ENCODE results near the gene CR1L.

Gene CR1L

GRCh38 chr1:207645635-207646081, 725 bp downstream of the CR1L start:
- no peak for TF ChIP-seq CTCF (IDR thresholded peaks at IDR 0.05)
- Histone ChIP-seq H3K4me3 (ENCODE audit: low read depth in 1 of 2, low read length in 1 of 2) (peak overlapping the region in 1 of 2 experiments; percentile 54), H3K27ac (no peak overlapping the region), H3K4me1 (ENCODE audit: control insufficient read depth in 1 of 2, insufficient read depth in 1 of 2, low read depth in 1 of 2, low read length in 1 of 2) (peaks cover 10% of the 10 kb centered on the region in 2 experiments), H3K27me3 (peaks cover 40% of the 10 kb centered on the region), H3K9me3 (no peaks in the 10 kb centered on the region), H3K36me3 (peaks cover 30% of the 10 kb centered on the region)

- peaks cover 10% of the 10 kb centered on the region in 2 experiments for H3K4me1 ChIP-seq (ENCODE audit: control insufficient read depth in 1 of 2, insufficient read depth in 1 of 2, low read depth in 1 of 2, low read length in 1 of 2)
- no peak for TF ChIP-seq CTCF (IDR thresholded peaks at IDR 0.05)
- peaks cover 25% of the 10 kb centered on the region for H3K36me3 ChIP-seq
- H3K27ac ChIP-seq: no peak overlapping the region
- H3K4me3 ChIP-seq (ENCODE audit: low read depth in 1 of 2, low read length in 1 of 2): no peak overlapping the region
- peaks cover 40% of the 10 kb centered on the region for H3K27me3 ChIP-seq
- no peaks in the 10 kb centered on the region for H3K9me3 ChIP-seq
These were observed 1.2 kb downstream of the CR1L start for GRCh38 chr1:207646171-207646570.

- H3K4me1 ChIP-seq (ENCODE audit: control insufficient read depth in 1 of 2, insufficient read depth in 1 of 2, low read depth in 1 of 2, low read length in 1 of 2): peaks cover 10% of the 10 kb centered on the region in 2 experiments
- no peak overlapping the region for H3K4me3 ChIP-seq (ENCODE audit: low read depth in 1 of 2, low read length in 1 of 2)
- no peak overlapping the region for H3K27ac ChIP-seq
- peaks cover 16% of the 10 kb centered on the region for H3K36me3 ChIP-seq
- H3K9me3 ChIP-seq: no peaks in the 10 kb centered on the region
- no peak for TF ChIP-seq CTCF (IDR thresholded peaks at IDR 0.05)
- peaks cover 40% of the 10 kb centered on the region for H3K27me3 ChIP-seq
These were observed 2.1 kb downstream of the CR1L start for GRCh38 chr1:207646944-207647579.

GRCh38 chr1:207647671-207648333, 2.9 kb downstream of the CR1L start:
- peaks cover 10% of the 10 kb centered on the region in 2 experiments for H3K4me1 ChIP-seq (ENCODE audit: control insufficient read depth in 1 of 2, insufficient read depth in 1 of 2, low read depth in 1 of 2, low read length in 1 of 2)
- peaks cover 40% of the 10 kb centered on the region for H3K27me3 ChIP-seq
- no peaks in the 10 kb centered on the region for H3K9me3 ChIP-seq
- H3K27ac ChIP-seq: no peak overlapping the region
- no peak overlapping the region for H3K4me3 ChIP-seq (ENCODE audit: low read depth in 1 of 2, low read length in 1 of 2)
- peaks cover 9% of the 10 kb centered on the region for H3K36me3 ChIP-seq
- no peak for TF ChIP-seq CTCF (IDR thresholded peaks at IDR 0.05)

GRCh38 chr1:207648334-207649209, 3.6 kb downstream of the CR1L start:
- no peak for TF ChIP-seq CTCF (IDR thresholded peaks at IDR 0.05)
- Histone ChIP-seq H3K27me3 (peaks cover 36% of the 10 kb centered on the region), H3K4me1 (ENCODE audit: control insufficient read depth in 1 of 2, insufficient read depth in 1 of 2, low read depth in 1 of 2, low read length in 1 of 2) (peaks cover 10% of the 10 kb centered on the region in 2 experiments), H3K9me3 (no peaks in the 10 kb centered on the region), H3K4me3 (ENCODE audit: low read depth in 1 of 2, low read length in 1 of 2) (no peak overlapping the region), H3K27ac (no peak overlapping the region), H3K36me3 (peaks cover 1% of the 10 kb centered on the region)
